HG02981 (cell line): ENCODE results near the gene ISOC2.

Experiments
- ATAC-seq: cut with Tn5 transposase; IDR thresholded peaks from one replicate; pipeline ENCODE4 v1.9.1; 2021; ENCODE audit warnings: mild to moderate bottlenecking, moderate library complexity; ENCODE audit not compliant: unreplicated experiment

ISOC2 gene

DNA sequence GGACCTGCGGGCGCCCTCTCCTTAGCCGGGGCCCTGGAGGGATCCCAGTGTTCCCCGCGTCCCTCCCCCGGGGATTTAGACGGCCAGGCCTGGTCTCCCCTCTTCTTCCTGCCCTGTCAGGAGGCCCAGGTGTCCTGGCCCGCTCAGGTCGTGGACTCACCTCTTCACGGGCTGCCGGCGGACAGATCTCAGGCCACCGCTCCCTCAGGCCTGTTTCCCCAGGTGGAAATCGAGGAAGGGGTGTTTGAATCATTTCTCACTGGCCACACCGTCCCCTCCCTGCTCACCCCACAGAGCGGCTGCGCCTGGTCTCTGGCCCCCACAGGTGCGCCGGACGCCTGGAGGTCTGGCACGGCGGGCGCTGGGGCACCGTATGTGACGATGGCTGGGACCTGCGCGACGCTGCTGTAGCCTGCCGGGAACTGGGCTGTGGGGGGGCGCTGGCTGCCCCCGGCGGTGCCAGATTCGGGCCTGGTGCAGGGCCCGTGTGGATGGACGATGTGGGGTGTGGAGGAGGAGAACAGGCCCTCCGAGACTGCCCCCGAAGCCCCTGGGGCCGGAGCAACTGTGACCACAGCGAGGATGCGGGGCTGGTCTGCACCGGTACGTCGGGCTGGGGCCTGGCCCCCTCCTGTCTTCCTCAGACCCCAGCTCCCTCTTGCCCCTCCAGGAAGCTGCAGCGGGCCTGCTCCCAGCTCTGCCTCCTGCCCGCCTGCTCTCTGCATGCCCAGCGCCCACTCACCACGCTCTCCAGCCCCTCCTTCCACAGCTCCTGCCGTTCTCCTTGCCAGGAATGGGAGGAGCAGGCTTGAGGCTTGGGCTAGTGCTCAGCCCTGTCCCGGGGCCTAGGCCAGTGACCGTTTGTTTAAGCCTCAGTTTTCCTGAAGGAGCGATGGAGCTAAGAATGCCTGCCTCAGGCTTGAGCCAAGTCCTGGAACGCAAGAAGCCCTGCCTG lies 29.3 kb upstream of the ISOC2 start:
- no peak for ATAC-seq

DNA sequence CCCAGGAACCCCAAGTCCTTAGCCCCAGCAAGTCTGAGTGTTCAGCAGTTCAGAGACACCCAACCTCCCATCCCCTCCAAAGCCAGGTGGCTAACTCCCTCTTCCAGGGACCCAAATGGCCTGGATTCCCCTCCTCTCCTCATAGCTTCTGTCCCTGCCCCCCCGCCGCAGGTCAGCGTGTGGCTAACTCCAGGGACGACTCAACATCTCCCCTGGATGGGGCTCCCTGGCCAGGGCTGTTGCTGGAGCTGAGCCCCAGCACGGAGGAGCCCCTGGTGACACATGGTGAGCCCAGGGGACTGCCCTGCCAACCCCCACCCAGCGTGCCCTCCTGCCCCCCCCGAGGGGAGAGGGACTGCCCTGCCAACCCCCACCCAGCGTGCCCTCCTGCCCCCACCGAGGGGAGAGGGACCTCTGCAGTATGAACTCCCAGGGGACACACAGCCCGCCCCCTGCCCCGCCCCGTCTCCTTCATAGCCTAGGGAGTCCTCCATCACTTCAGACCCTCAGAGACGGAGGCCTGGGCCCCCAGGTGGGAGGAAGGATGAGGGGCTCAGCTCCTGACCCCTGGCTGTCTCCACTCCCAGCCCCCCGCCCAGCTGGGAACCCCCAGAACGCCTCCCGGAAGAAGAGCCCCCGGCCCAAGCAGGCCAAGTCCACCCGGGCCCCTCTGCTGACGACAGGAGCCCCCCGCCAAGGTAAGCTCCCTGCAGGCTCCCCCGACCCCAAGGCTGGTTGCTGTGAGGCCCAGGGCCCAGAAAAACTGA lies 28.5 kb upstream of the ISOC2 start:
- no peak for ATAC-seq

DNA sequence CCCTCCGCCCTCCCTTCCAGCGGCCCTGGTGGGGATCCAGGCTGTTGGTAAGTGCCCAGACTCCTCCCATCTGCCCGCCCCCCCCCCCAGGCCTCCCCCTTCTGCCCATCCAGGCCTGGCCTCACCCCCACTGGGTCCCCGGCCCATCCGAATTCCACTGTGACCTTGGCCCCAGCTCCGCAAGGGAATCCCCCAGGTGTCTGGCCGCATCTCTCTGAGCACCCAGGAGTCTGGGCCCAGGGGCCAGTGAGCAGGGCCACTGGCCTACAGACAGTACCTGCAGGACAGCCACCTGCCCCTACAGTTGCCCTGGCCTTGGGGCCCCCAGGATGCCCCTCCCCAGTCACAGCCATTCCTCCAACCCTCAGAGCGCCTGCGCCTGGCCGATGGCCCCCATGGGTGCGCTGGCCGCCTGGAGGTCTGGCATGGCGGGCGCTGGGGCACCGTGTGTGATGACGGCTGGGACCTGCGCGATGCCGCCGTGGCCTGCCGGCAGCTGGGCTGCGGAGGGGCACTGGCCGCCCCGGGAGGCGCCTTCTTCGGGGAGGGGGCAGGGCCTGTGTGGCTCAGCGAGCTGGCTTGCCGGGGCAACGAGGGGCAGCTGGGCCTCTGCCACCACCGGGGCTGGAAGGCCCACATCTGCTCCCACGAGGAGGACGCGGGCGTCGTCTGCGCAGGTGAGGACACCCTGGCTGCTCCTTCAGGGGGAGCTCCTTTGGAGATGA lies 27.7 kb upstream of the ISOC2 start:
- ATAC-seq = no peak

- ATAC-seq = no peak
Observed at GRCh38 chr19:55487924-55488687, 26.7 kb upstream of the ISOC2 start, which contains the start of gene SSC5D. Gene SSC5D (plus strand): TSS chr19:55488436. CDS start chr19:55488590, 154 bp downstream.

DNA sequence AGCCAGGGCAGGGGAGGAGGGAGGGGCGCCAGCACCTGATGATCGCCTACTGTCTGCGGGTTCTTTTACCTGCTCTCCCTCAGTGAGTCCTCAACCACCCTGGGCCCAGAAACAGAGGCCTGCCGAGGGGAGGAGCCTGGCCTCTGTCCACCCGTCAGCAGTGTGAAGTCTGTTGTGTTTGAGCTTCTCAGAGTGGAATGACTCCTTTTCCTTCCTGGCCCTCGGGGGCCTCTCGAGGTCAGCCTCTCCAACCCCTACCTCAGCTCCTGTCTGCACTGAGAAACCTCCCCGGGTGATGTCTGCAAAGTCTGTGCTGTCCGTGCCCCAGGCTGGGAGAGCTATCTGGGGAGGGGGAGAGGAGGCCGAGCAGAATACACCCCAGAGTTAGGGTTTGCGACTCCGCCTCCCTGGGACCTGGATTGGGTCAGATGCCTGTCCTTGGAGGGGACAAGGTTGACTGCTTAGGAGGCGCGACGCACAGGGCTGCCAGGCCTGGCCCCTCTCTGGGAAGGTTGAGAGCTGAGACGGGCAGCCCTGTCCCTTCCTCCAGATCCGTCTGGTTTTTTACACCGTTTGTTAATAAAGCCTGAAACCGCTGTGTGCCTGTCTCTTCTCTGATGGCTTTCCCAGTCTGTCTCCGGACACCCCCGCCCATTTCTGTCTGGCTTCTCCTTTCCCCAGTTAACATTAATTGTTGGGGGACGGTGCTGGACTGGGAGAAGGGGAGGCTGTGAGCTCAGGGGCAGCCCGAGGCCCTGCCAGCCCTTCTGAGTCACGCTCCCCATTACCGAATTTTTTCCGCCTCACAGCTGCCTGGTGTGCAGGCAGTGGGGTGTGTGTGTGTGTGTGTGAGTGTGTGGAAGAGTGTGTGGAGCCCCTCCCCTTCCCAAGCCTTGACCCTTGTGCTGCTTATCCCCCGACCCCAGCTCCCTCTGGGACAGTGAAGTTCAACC lies 25.8 kb upstream of the ISOC2 start:
- no peak for ATAC-seq

DNA sequence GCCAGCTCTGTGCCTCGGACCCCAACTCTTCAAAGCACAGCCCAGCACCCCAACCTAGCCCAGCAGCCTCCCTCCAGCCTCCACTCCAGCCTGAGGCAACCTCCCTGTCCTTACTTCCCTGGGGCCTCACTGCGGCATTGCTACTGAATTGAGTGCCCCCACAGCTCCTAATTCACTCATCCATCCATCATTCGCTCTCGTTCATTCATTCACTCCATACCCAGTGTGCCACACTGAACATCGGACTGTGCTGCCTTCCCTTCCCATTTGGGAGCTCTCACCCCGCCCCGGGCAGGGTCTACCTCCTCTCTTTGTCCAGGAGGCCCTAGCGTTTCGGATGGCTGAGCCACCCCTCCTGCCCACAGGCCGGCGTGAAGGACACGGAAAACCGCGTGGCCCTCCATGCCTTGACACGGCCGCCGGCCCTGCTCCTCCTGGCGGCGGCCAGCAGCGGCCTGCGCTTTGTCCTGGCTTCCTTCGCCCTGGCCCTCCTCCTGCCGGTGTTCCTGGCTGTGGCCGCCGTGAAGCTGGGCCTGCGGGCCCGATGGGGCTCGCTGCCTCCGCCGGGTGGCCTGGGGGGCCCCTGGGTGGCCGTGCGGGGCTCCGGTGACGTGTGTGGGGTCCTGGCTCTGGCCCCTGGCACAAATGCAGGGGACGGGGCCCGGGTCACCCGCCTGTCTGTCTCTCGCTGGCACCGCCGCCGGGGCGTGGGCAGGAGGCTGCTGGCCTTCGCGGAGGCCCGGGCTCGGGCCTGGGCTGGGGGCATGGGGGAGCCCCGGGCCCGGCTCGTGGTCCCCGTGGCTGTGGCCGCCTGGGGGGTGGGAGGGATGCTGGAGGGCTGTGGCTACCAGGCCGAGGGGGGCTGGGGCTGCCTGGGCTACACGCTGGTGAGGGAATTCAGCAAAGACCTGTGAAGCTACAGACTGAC lies 24.9 kb upstream of the ISOC2 start:
- ATAC-seq = no peak

- ATAC-seq = no peak
Observed at GRCh38 chr19:55485439-55486011, 24.1 kb upstream of the ISOC2 start.

DNA sequence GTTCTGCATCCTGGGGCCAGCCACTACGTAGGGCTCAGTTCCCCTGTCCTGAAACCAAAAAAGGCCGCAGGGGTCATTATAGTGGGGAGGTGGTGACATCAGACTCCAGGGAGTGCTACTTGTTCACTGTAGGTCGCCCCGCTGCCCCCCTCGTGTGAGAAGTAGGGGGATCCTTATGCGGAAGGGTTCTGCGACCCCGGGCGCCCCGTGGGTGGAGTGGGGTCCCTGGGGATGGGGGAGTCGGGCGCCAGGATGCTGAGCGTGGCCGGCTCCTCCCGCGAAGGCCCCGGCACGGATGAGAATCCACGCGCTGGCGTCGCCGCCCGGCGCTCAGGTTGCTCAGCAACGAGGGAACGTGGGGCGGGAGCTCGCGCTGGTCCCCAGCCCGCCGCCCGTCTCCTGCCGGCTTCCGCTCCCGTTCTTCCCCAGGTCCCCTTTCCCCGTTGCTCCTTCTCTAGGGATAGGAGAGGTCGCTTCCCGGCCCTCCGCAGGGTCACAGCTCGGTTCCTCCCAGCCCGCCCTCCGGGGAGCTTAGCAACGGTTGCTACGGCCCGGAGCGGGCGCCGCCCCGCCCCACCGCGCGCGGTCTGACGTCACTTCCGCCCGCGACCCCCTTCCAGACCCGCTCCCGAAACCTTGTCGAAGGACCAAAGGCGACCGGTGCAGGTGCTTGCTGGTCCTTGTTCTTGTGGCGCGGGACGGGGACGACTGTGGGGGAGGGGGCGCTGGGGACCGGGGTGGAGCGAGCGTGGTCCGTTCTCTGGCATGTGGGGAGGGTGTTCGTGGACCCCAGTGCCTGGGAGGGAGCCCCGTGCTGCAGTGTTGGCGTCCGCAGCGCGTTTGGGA lies 23.4 kb upstream of the ISOC2 start, which contains the start of gene NAT14:
Gene NAT14, plus strand, starts transcription at position 596 of the 846 bp plus-strand sequence. CDS start 521 bp downstream, outside the sequence.
- ATAC-seq = peak; percentile 59

DNA sequence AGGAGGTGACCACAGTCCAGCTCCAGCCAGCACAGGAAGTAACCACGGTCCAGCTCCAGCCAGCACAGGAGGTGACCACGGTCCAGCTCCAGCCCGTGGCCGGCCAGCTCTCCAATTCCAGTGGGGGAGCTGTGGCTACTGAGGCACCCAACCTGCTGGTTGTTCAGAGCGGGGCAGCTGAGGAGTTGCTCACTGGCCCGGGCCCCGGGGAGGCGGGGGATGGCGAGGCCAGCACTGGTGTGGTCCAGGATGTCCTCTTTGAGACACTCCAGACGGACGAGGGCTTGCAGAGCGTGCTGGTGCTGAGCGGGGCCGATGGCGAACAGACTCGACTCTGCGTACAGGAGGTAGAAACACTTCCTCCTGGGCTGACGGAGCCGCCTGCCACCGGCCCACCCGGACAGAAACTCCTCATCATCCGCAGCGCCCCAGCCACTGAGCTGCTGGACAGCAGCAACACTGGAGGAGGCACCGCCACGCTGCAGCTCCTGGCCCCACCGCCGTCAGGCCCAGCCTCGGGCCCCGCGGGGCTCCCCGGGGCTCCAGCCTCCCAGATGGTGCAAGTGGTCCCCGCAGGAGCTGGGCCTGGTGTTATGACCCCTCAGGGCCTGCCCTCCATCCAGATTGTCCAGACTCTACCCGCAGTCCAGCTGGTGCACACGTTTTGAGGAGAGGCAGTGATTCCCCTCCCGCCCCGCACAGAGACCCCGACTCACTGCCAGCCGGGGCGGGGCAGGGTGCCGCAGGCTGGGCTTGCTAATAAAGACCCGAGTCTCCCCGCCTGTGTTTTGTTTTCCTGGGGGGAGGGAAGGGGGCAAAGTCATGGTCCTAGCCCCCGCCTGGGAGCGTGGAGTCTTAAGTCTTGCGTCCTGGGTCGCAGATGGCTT lies 22.5 kb upstream of the ISOC2 start:
- ATAC-seq = no peak

DNA sequence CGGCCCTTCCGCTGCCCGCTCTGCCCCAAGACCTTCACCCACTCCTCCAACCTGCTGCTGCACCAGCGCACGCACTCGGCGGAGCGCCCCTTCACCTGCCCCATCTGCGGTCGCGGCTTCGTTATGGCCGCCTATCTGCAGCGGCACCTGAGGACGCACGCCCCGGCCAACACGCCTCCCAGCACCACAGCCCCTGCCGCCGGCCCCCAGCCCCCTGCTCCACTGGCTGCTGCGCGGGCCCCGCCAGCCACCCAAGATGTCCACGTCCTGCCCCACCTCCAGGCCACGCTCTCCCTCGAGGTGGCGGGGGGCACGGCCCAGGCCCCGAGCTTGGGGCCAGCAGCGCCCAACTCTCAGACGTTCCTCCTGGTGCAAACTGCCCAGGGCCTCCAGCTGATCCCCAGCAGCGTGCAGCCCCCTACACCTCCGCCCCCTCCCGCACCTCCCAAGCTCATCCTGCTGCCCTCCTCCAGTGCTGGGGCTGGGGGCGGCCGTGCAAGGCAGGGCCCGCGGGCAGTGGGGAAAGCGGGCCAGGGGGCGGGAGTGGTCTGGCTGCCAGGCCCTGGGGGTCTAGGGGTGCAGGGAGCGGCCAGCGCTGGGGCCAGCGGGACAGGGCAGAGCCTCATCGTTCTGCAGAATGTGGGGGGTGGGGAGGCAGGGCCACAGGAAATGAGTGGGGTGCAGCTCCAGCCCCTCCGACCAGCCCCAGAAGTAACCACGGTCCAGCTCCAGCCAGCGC lies 21.7 kb upstream of the ISOC2 start:
- no peak for ATAC-seq

GRCh38 chr19:55482156-55482961 lies 20.9 kb upstream of the ISOC2 start:
- no peak for ATAC-seq

GRCh38 chr19:55481794-55482155 lies 20.3 kb upstream of the ISOC2 start:
- ATAC-seq = no peak

DNA sequence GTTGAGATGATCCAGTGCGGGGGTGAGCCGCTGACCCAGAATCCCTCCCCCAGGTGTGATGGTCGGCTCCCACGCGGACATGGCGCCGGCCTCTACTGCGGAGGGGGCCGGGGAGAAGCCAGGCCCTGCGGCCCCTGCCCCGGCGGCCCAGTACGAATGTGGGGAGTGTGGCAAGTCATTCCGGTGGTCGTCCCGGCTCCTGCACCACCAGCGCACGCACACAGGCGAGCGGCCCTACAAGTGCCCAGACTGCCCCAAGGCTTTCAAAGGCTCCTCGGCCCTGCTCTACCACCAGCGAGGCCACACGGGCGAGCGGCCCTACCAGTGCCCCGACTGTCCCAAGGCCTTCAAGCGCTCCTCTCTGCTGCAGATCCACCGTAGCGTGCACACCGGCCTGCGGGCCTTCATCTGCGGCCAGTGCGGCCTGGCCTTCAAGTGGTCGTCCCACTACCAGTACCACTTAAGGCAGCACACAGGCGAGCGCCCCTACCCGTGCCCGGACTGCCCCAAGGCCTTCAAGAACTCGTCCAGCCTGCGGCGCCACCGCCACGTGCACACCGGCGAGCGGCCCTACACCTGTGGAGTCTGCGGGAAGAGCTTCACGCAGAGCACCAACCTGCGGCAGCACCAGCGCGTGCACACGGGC lies 19.8 kb upstream of the ISOC2 start:
- no peak for ATAC-seq
